Stromal cell of bone marrow (primary cell): ENCODE data around the gene ST3GAL3.

Experiments used
- DNase-seq: peaks from one replicate; pipeline ENCODE4 v3.0.0-alpha.2; 2012; ENCODE audit warnings: low read depth

ST3GAL3 gene

DNA sequence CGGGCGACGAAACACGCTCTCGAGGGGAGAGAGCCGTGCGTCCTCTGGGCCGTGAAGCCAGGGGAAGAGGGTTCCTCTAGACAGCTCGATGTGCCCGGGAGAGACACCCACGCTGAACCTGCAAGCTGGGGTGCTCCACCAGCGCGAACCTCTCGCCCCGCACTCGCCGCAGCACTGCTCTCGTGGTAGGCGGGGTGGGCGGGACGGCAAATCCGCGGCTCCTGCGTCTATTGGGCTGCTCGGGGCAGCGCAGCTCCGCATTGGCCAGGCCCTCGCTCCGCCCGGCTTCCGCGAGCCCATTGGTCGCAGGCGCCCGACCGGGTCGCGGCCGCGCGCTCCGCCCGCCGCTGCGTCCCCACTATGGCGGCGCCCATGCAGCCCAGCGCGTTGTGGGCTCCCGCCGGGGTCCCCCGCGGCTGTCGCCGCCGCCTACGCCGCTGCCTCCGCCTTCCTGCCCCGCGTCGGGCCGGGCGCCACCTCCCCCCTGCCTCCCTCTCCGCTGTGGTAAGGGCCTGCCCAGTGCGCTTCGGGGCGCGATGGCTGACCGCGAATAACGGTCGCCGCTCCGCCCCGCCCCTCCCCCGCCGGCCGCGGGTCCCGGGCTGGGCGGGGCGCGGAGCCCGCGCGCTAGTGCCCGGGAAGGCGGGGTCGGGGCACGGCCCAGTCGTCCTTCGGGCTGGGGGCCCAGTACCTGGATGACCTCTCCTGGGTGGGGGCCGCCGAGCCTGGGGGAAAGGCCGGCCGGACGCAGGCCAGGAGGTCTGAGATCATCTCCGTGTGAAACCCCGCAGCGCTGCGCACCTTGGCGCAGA, at the start of gene ST3GAL3:
TSS of gene ST3GAL3 (plus strand) at position 347 of the 812 bp plus-strand sequence. CDS start 28,727 bp downstream, outside the sequence.
- peak; percentile 83 for DNase-seq

DNA sequence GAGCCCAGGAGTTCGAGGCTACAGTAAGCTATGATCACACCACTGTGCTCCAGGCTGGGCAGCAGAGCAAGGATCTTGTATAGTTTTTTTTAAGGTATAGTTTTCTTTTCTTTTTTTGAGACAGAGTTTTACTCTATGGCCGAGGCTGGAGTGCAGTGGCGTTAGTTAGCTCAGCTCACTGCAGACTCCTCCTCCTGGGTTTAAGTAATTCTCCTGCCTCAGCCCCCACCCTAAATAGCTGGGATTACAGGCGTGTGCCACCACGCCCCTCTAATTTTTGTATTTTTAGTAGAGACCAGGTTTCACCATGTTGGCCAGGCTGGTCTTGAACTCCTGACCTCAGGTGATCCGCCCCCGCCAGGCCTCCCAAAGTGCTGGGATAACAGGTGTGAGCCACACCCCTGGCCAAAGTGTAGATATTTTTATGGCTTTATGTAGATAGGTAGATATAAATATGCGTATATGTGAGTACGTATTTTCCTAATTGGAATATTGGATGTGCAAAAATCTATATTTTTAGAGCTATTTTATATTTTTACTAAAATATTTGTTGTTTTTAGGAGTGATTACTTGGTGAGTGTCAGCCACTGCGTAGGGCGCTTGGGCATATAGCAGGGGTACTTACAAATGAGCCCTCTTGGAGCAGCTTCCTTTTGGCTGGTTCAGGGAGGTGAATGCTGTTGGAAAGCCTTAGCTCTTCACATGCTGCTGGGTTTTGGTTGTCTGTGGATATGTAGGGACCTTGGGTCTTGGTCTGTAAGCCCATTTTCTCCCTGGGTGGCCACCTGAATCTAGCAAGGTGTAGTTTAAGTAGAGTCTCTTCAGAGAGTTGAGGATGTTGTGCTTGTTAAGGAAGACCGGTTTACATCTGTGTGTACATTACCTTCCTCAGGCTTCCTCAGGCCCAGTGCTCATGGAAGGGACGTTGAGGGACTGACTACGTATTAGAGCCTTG, 47.8 kb upstream of the ST3GAL3 start:
- DNase-seq: no peak

DNA sequence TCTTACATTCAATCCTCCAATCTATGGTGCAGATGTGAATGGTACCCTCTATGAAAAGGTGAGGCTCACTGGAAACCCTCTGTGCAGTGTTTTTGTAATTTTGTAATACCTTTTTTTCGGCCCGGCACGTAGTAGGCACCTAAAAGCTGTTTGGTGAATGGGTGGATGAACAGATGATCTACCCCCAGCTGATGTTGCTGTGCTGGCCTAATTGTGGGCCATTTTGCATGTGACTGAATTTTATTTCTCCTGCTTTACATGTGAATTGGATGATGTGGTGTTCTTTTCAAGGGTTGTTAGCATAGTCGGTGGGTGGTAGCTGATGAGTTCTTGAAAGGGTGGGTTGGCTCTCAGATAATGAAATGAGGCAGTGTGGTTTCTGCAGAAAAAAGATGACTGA, 47.0 kb upstream of the ST3GAL3 start:
- DNase-seq: no peak

DNA sequence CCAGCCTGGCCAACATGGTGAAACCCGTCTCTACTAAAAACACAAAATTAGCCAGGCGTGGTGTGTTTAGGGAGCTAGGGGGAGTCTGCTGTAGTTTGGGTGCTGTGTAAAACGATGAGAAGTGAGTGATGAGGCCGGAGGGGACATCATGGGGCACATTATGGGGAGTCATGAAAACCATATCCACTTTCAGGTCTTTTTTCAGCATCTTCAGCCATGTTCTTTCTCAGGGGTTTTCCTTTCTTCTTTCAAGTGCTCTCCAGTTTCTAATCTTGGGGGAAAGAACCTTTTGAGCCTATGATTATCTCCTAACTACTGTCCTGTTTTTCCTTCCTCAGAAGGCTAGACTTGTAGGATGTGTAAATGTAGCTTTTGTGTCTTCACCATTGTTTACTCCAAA, 43.0 kb upstream of the ST3GAL3 start:
- DNase-seq: no peak

DNA sequence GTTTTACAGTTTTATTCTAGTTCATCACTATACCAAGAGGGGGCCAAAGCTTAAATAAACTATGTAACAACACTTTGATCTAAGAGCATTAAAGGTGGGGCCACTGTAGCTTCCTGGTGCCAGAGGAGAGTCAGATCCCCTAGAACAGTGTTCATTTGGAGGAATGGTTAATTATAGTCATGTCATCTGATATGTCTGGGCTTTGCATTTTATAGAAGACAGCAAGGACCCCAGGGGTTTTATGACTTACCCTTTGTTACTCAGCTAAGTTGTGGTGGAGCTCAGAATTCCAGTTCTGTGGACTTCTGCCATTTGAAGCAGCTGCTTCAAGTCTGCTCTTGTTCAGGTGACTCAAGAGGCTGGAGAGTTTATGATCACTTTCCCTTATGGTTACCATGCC, 40.7 kb upstream of the ST3GAL3 start:
- peak; percentile 23 for DNase-seq

DNA sequence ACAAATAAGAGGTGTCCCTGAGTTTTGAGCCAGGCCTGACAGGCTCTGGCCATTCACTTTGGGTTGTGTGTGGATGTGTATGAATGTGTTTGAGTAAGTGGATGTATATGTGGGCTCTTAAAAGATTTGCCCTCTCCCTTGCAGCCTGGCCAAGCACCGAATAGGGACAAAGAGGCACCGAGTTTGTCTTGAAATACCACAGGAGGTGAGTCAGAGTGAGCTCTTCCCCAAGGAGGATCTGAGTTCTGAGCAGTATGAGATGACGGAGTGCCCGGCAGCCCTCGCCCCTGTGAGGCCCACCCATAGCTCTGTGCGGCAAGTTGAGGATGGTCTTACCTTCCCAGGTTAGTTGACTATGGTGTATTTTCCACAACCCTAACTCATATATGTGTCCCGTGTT, 38.4 kb upstream of the ST3GAL3 start:
- no peak for DNase-seq

GRCh38 chr1:43669878-43670277, 37.5 kb upstream of the ST3GAL3 start:
- DNase-seq: no peak

GRCh38 chr1:43671193-43671592, 36.1 kb upstream of the ST3GAL3 start:
- no peak for DNase-seq

GRCh38 chr1:43671626-43672330, 35.6 kb upstream of the ST3GAL3 start:
- peak; percentile 77 for DNase-seq

DNA sequence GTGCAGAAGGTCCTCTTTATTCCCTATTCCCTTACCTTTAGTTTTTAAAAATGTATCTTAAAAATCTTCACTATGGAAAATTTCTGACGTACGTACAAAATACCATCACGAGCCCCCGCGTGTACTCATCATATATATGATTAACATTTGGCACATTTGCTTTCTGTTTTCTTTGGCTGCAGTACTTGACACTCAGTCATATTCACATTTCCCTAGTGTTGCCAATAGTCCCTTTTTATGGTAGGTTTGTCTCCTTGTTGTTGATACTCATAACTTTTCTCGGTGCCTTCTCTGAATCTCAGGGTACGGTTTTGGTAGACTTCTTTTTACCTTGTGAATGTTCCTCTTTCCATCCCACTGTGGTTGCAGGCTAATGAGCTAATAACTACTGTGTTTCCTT, 34.1 kb upstream of the ST3GAL3 start:
- no peak for DNase-seq

- no peak for DNase-seq
These were observed 28.4 kb upstream of the ST3GAL3 start for GRCh38 chr1:43678940-43679339.

DNA sequence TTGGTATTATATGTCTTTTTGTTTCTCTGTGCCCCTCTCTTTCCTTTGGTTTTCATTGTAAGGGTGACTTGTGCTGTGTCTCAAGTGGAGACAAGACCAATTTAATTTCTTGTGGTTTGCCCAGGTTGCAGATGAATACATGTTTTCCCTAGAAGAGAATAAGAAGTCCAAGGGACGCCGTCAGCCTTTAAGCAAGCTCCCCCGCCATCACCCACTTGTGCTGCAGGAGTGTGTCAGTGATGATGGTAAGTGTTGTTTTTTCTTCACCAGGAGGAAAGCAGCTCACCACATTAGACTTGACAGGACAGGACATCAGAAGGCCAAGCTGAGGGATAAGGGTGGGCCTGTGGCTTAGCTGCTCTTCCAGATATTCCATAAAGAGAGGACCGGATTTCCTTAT, 23.8 kb upstream of the ST3GAL3 start:
- DNase-seq: no peak

GRCh38 chr1:43686801-43687200, 20.5 kb upstream of the ST3GAL3 start:
- no peak for DNase-seq

DNA sequence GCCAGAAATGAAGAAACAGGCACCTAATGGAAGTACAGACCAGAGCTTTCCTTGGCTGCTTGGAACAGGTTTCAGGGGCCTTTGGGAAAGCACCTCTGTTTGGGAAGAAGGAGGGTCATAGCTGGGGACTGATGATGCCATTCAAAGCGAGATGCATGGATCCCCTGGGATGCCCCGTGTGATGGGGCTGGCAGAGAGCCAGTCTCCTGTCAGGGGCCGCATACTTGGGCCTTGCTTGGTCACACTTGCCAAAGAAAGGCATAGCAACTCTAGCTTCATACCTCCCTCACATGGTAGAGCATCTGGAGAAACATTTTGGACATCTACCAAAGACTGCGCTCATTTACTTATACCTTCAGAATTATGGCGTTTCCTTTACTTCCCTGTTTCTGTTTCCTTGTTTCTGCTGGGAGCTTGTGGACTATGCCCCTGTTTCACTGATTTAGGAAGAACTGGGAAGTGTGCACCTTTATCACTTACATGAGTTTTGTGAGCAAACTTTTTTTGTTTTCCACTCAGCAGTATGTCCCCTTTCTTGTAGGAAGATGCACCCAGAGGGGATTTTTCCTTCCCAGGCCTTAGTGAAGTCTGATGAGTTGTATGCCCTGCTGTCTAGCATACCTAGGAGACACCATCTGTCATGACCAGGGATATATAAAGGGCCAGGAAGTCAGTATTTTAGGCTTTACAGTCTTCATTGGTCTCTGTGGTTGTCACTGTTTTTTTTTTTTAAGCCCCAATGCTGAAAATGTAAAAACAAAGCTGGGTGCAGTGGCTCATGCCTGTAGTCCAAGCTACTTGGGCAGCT, 19.8 kb upstream of the ST3GAL3 start:
- DNase-seq: no peak

GRCh38 chr1:43688109-43688387, 19.3 kb upstream of the ST3GAL3 start:
- no peak for DNase-seq

GRCh38 chr1:43688594-43689000, 18.7 kb upstream of the ST3GAL3 start:
- DNase-seq: peak; percentile 77

DNA sequence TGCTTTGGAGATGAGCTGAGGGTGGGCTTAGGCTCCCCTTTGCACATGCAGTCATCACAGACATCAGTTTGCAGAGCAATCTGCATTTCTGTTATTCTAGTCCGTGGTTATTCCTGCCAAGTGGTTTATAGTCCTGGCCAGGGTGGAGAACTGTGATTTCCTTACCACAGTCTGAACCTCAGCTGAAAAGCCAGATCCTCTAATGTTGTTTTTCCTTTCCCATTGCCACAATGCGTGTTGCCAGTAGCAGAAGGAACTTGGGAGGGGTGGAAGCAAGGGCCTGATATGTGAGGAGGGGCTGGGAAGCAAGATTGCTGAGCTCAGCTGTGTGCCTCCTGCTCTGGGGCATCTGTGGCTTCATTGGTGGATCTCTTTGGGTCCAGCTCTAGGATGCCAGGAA, 18.0 kb upstream of the ST3GAL3 start:
- DNase-seq: no peak

DNA sequence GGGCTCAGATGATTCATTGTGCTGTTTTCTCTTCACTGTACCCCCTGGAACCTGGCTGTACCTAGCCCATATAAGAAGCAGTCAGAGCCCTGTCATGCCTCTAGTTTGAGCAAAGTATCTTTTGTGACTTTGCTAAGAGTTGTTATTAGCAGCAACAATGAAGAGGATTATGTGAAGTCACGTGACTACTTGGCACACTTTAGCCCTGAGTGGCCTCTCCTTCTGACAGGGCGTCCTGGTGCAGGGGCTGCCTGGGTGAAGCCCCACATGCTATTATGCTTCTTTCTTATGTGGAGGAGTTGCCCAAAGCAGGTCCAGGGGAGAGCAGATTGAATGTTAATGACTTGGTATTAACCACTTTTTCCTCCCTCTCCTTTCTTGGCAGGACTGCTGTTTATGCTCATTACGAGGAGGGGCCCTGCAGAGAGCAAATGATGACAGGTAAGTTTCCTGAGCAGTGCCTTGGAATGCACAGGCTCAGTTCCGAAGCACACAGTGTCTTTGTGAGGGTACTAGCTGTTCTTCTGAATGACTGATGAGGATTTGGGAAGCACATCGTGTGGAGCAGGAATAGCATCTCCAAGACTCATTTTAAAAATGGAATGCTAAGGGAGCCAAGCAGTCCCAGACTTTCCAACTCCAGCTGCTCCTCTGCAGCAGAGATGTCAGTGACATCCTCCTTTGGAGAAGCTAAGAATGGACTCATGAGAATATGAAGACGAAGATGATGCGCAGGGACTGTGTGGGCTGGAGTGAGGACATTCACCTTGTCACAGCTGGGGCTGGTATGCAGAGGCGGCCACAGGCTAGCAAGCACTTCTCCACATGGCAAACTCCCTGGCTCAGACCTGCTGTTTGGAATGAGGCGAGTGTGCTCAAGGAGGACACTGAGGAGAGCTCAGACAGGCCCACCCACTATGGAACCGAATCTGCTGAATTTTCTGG, 15.2 kb upstream of the ST3GAL3 start:
- DNase-seq: no peak

- no peak for DNase-seq
These were observed 14.0 kb upstream of the ST3GAL3 start for GRCh38 chr1:43693371-43693770.

DNA sequence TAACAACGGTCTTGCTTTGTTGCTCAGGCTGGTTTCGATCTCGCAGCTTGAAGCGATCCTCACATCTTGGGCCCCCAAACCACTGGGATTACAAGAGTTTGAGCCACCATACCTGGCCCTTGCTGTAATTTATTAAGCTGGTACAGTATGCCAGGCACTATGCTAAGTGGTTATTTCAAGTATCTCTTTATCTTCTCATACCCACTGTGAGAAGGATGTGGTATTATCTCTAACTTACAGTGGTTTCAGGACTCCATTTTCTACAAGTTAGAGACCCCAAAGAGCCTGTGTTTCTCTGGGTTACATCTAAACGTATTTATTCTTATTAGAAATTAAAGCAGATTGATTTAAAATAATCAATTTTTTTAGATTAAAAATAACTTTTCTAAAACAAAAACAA, 8.1 kb upstream of the ST3GAL3 start:
- no peak for DNase-seq

- no peak for DNase-seq
These were observed 3.5 kb upstream of the ST3GAL3 start for GRCh38 chr1:43703836-43704235.
